SK-N-MC (cell line): Measurements from ENCODE around the gene TTLL10.

Experiments
- DNase-seq: peaks from one replicate; pipeline ENCODE4 v3.0.0-alpha.2; 2011; ENCODE audit warnings: low read depth, low spot score
- H3K27ac ChIP-seq: fragments of 200-600 bp; sonication (generic); 2 replicates; pipeline ENCODE4 v1.5.1; 2016; ENCODE audit warnings: mixed run types
- H3K36me3 ChIP-seq: fragments of 200-600 bp; sonication (generic); 2 replicates; pipeline ENCODE4 v1.6.1; 2017; ENCODE audit warnings: antibody characterized with exemption, low read length, mixed read lengths; ENCODE audit not compliant: insufficient read depth
- H3K4me3 ChIP-seq: fragments of 200-600 bp; sonication (generic); 2 replicates; pipeline ENCODE4 v1.5.1; 2016
- H3K9ac ChIP-seq: fragments of 200-600 bp; sonication (generic); 2 replicates; pipeline ENCODE4 v1.8.0; 2017; ENCODE audit warnings: mixed run types, mixed read lengths; ENCODE audit not compliant: insufficient read length
- H3K9me3 ChIP-seq: fragments of 200-600 bp; sonication (generic); 2 replicates; pipeline ENCODE4 v1.6.1; 2017; ENCODE audit warnings: low read depth, mild to moderate bottlenecking, antibody characterized with exemption, low read length, moderate library complexity, mixed read lengths
- EZH2 ChIP-seq: fragments of 200-600 bp; sonication (generic); IDR thresholded peaks from one replicate; pipeline ENCODE4 v1.6.1; 2017; ENCODE audit warnings: antibody characterized with exemption
- FOXP2 ChIP-seq: optimal IDR thresholded peaks from 2 replicates; pipeline ENCODE3; 2011; ENCODE audit warnings: mild to moderate bottlenecking, moderate library complexity; ENCODE audit not compliant: insufficient read depth; ENCODE audit errors: extremely low read length, control extremely low read depth
- POLR2AphosphoS5 ChIP-seq: IDR thresholded peaks from 2 replicates; pipeline ENCODE4 v1.6.1; 2012; ENCODE audit warnings: mild to moderate bottlenecking, low read depth, low read length, borderline replicate concordance

The TTLL10 gene

GRCh38 chr1:1240348-1240732, 66.7 kb downstream of the TTLL10 start:
- H3K4me3 ChIP-seq = no peak overlapping the region
- H3K9me3 ChIP-seq = no peaks in the 10 kb centered on the region
- DNase-seq = no peak
- H3K36me3 ChIP-seq = no peaks in the 10 kb centered on the region
- no peak overlapping the region for H3K27ac ChIP-seq
- no peak overlapping the region for H3K9ac ChIP-seq
- TF ChIP-seq POLR2AphosphoS5 = no peak
- TF ChIP-seq FOXP2 = no peak
- no peak for TF ChIP-seq EZH2

- no peaks in the 10 kb centered on the region for H3K36me3 ChIP-seq
- no peak overlapping the region for H3K27ac ChIP-seq
- H3K9me3 ChIP-seq = no peaks in the 10 kb centered on the region
- TF ChIP-seq FOXP2 (no peak), EZH2 (no peak), POLR2AphosphoS5 (no peak)
- no peak overlapping the region for H3K9ac ChIP-seq
- H3K4me3 ChIP-seq = no peak overlapping the region
- no peak for DNase-seq
Observed at GRCh38 chr1:1240822-1241587, 67.3 kb downstream of the TTLL10 start.

- DNase-seq = no peak
- TF ChIP-seq EZH2 = no peak
- TF ChIP-seq FOXP2 = no peak
- Histone ChIP-seq H3K4me3 (no peak overlapping the region), H3K27ac (no peak overlapping the region), H3K9me3 (no peaks in the 10 kb centered on the region), H3K9ac (no peak overlapping the region), H3K36me3 (no peaks in the 10 kb centered on the region)
Observed at GRCh38 chr1:1241588-1242219, 68.0 kb downstream of the TTLL10 start.

- TF ChIP-seq FOXP2 (no peak), POLR2AphosphoS5 (no peak), EZH2 (no peak)
- H3K27ac ChIP-seq = no peak overlapping the region
- H3K9ac ChIP-seq = no peak overlapping the region
- no peaks in the 10 kb centered on the region for H3K36me3 ChIP-seq
- DNase-seq = no peak
- H3K9me3 ChIP-seq = no peaks in the 10 kb centered on the region
- H3K4me3 ChIP-seq = no peak overlapping the region
Observed at GRCh38 chr1:1242461-1243265, 69.0 kb downstream of the TTLL10 start.

- H3K9ac ChIP-seq = no peak overlapping the region
- H3K36me3 ChIP-seq = no peaks in the 10 kb centered on the region
- no peaks in the 10 kb centered on the region for H3K9me3 ChIP-seq
- H3K4me3 ChIP-seq = no peak overlapping the region
- H3K27ac ChIP-seq = no peak overlapping the region
- TF ChIP-seq POLR2AphosphoS5 (no peak), FOXP2 (no peak), EZH2 (no peak)
- no peak for DNase-seq
Observed at GRCh38 chr1:1243266-1243660, 69.6 kb downstream of the TTLL10 start.

DNA sequence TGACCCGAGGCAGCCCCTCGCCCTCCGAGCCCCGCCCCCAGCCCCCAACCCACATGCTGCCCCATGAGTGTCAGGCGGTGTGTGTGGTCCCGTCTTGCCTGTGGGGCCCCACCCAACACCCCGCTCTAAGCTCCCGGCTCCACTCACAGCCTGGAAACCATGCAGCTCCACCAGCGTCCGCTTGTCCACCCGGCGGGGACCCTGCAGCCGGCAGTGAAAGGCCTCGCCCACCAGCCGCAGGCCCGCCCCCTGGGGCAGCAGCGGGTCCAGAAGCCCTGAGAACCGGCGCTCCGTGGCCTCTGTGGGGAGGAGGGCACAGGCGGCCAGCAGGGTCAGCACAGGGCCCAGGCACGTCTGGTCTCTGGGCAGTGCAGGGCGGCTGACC, 70.1 kb downstream of the TTLL10 start:
- TF ChIP-seq FOXP2 (no peak), EZH2 (no peak), POLR2AphosphoS5 (no peak)
- no peak overlapping the region for H3K27ac ChIP-seq
- DNase-seq = no peak
- no peak overlapping the region for H3K4me3 ChIP-seq
- no peaks in the 10 kb centered on the region for H3K9me3 ChIP-seq
- no peak overlapping the region for H3K9ac ChIP-seq
- no peaks in the 10 kb centered on the region for H3K36me3 ChIP-seq

- Histone ChIP-seq H3K9me3 (no peaks in the 10 kb centered on the region), H3K36me3 (no peaks in the 10 kb centered on the region), H3K4me3 (no peak overlapping the region), H3K27ac (no peak overlapping the region), H3K9ac (no peak overlapping the region)
- no peak for DNase-seq
- no peak for TF ChIP-seq POLR2AphosphoS5
- TF ChIP-seq EZH2 = no peak
- no peak for TF ChIP-seq FOXP2
Observed at GRCh38 chr1:1244192-1244811, 70.6 kb downstream of the TTLL10 start.
